GM12878 (cell line): ENCODE results near the gene PLBD1. TPM values are rescaled to one million over a fixed set of nuclear protein-coding genes. Genes with fewer than 3 reads are reported as not detected.

Experiments
- ATAC-seq: fragments of 200-7000 bp; cut with Tn5 transposase; 3 replicates; pipeline ENCODE4 v1.9.1; 2020; ENCODE audit warnings: mild to moderate bottlenecking, moderate library complexity
- BruUV-seq: library from RNA; stranded (reverse); fragments of 400-500 nt; replicated peaks from 2 replicates; lab custom pipeline; 2021; lab: Mats Ljungman, UMichigan
- CTCF ChIA-PET: fragments of 300-600 bp; sonication (Branson Sonifier 250); formaldehyde crosslinking; extraction: SDS; loops from one replicate; lab custom pipeline; 2021; ENCODE audit warnings: inconsistent platforms; lab: Yijun Ruan, JAX
- POLR2A ChIA-PET: fragments of 350-600 bp; formaldehyde crosslinking; extraction: SDS; loops from one replicate; lab custom pipeline; 2021; ENCODE audit warnings: inconsistent platforms; lab: Charles Lee
- RAD21 ChIA-PET: fragments of 300-600 bp; sonication (Branson Sonifier 250); formaldehyde crosslinking; loops from one replicate; lab custom pipeline; 2023; ENCODE audit warnings: antibody characterized with exemption; ENCODE audit not compliant: unreplicated experiment; lab: Charles Lee
- SMC1A ChIA-PET: fragments of 300-600 bp; sonication (Branson Sonifier 250); formaldehyde crosslinking; loops from one replicate; lab custom pipeline; 2023; ENCODE audit not compliant: unreplicated experiment, uncharacterized antibody; lab: Charles Lee
- DNase-seq: peaks from one replicate; pipeline ENCODE4 v3.0.0-alpha.2; 2011; ENCODE audit warnings: low read depth, low spot score
- FAIRE-seq: peaks from 3 replicates; lab custom pipeline; 2011; peaks lifted over from hg19 to GRCh38; lab: Jason Lieb, UNC
- H2AFZ ChIP-seq: 2 replicates; pipeline ENCODE4 v1.6.0; 2011; ENCODE audit warnings: low read depth, low read length, control low read depth; ENCODE audit not compliant: control insufficient read depth
- H3K27ac ChIP-seq: 2 replicates; pipeline ENCODE4 v1.5.1; 2011; ENCODE audit warnings: control low read depth; ENCODE audit not compliant: control insufficient read depth, insufficient read depth
- H3K27me3 ChIP-seq, 2 experiments: replicated peaks in 1 of 2; 2 replicates each; pipeline versions ENCODE4 v1.6.0 to v1.6.1; 2011; ENCODE audit warnings: low read length in 1 of 2; ENCODE audit not compliant: control insufficient read depth in 2 of 2, insufficient read depth in 2 of 2
- H3K36me3 ChIP-seq, 2 experiments: 2 replicates each; pipeline ENCODE4 v1.5.1; 2011; ENCODE audit warnings: low read length in 1 of 2; ENCODE audit not compliant: control insufficient read depth in 2 of 2, insufficient read depth in 2 of 2
- H3K4me1 ChIP-seq: 2 replicates; pipeline ENCODE4 v1.6.1; 2011; ENCODE audit warnings: mild to moderate bottlenecking, low read length, moderate library complexity, mixed read lengths; ENCODE audit not compliant: control insufficient read depth, insufficient read depth
- H3K4me2 ChIP-seq: 2 replicates; pipeline ENCODE4 v1.6.0; 2011; ENCODE audit warnings: control low read depth; ENCODE audit not compliant: control insufficient read depth, insufficient read depth
- H3K4me3 ChIP-seq: fragments of 200-600 bp; sonication (generic); 2 replicates; pipeline ENCODE4 v1.5.1; 2016
- H3K79me2 ChIP-seq: 2 replicates; pipeline ENCODE4 v1.6.0; 2011; ENCODE audit warnings: low read length; ENCODE audit not compliant: control insufficient read depth, insufficient read depth
- H3K9ac ChIP-seq: 2 replicates; pipeline ENCODE4 v1.8.0; 2011; ENCODE audit warnings: low read length, control low read depth, mixed read lengths; ENCODE audit not compliant: control insufficient read depth, insufficient read depth
- H3K9me3 ChIP-seq: replicated peaks from 3 replicates; pipeline ENCODE4 v1.5.1; 2011; ENCODE audit warnings: mild to moderate bottlenecking, low read length; ENCODE audit not compliant: control insufficient read depth, insufficient read depth
- H4K20me1 ChIP-seq: 2 replicates; pipeline ENCODE4 v1.6.0; 2011; ENCODE audit not compliant: control insufficient read depth, insufficient read depth
- CUX1 ChIP-seq: IDR thresholded peaks from 2 replicates; pipeline ENCODE4 v1.6.1; 2012; ENCODE audit warnings: improper control_type of control experiment, low read depth, low read length; ENCODE audit not compliant: insufficient replicate concordance
- HCFC1 ChIP-seq: fragments of 150-350 bp; IDR thresholded peaks from 2 replicates; pipeline ENCODE4 v1.6.1; 2014; ENCODE audit warnings: low read length
- IRF4 ChIP-seq: IDR thresholded peaks from 2 replicates; pipeline ENCODE4 v1.6.1; 2011; ENCODE audit warnings: low read depth, low read length
- JUNB ChIP-seq: IDR thresholded peaks from 2 replicates; pipeline ENCODE4 v1.6.1; 2016; ENCODE audit warnings: antibody characterized with exemption, mild to moderate bottlenecking
- NFIC ChIP-seq: IDR thresholded peaks from 2 replicates; pipeline ENCODE4 v1.6.1; 2012; ENCODE audit warnings: low read depth, mild to moderate bottlenecking, inconsistent platforms, low read length, moderate library complexity
- NFXL1 ChIP-seq: fragments of 450-650 bp; IDR thresholded peaks from 2 replicates; pipeline ENCODE4 v1.6.1; 2017; ENCODE audit warnings: antibody characterized with exemption, mild to moderate bottlenecking, borderline replicate concordance
- NR2C1 ChIP-seq: fragments of 450-650 bp; IDR thresholded peaks from 2 replicates; pipeline ENCODE4 v1.6.1; 2017; ENCODE audit warnings: antibody characterized with exemption, mild to moderate bottlenecking, moderate library complexity
- RCOR1 ChIP-seq: conservative IDR thresholded peaks from 2 replicates; pipeline ENCODE4 v1.6.1; 2012; ENCODE audit warnings: low read depth, low read length, improper control_type of control experiment
- SP1 ChIP-seq: IDR thresholded peaks from one replicate; pipeline ENCODE4 v1.6.1; 2011; ENCODE audit warnings: low read depth, low read length
- TCF3 ChIP-seq: IDR thresholded peaks from 2 replicates; pipeline ENCODE4 v1.6.1; 2012; ENCODE audit warnings: low read depth, mild to moderate bottlenecking, low read length, borderline replicate concordance; ENCODE audit not compliant: insufficient read depth
- WRNIP1 ChIP-seq: IDR thresholded peaks from 2 replicates; pipeline ENCODE4 v1.6.1; 2011; ENCODE audit warnings: low read depth, low read length, improper control_type of control experiment, borderline replicate concordance
- ZBTB33 ChIP-seq: fragments of 450-650 bp; IDR thresholded peaks from 2 replicates; pipeline ENCODE4 v1.6.1; 2017; ENCODE audit warnings: mild to moderate bottlenecking
- WGBS: methylation state at CpG from one replicate; pipeline ENCODE4 v1.1.6; 2016; ENCODE audit warnings: low lambda C conversion rate; ENCODE audit not compliant: insufficient replicate concordance, insufficient coverage; ENCODE audit errors: missing lambda C conversion rate; 5-methylcytosine and 5-hydroxymethylcytosine counted together
- in situ Hi-C: fragments of 300-500 bp; cut with MboI; formaldehyde crosslinking; loops from 9 replicates; pipeline ENCODE4 v1.14.3; 2018; ENCODE audit warnings: mixed read lengths
- intact Hi-C: fragments of 100-400 bp; cut with micrococcal nuclease; formaldehyde crosslinking; loops from one replicate; pipeline ENCODE4 v1.14.2; 2022; ENCODE audit not compliant: unreplicated experiment
- polyA plus RNA-seq, 11 experiments: library from polyadenylated mRNA; depleted of rRNA in 4 of 11; unstranded in 6 of 11; stranded (reverse) in 5 of 11; fragments of >200 nt; fragmentation: Nextera tagmentation in 4 of 11; fragmentation: Illumina TruSeq in 1 of 11; extraction: Ambion mirVana in 4 of 11; extraction: Trizol in 1 of 11; gene quantifications; 1 replicate in 1 of 11; 2 replicates in 10 of 11; pipeline versions ENCODE4 v1.2.1 to v1.2.3, GENCODE V29; 2011 to 2016; ENCODE audit warnings: inconsistent platforms in 2 of 11, missing spikeins in 2 of 11, low read depth in 1 of 11
- total RNA-seq, 4 experiments: library from RNA; depleted of rRNA in 3 of 4; stranded (reverse); fragments of >200 nt in 3 of 4; fragmentation: Illumina TruSeq in 1 of 4; extraction: Trizol in 1 of 4; gene quantifications; 2 replicates each; pipeline versions ENCODE4 v1.2.1 to v1.2.3, GENCODE V29; 2013 to 2021
- TF ChIP-seq, protein P1 (sequence below): IDR thresholded peaks from 2 replicates; pipeline ENCODE4 v1.6.1; 2012; ENCODE audit warnings: low read depth, low read length, improper control_type of control experiment
- TF ChIP-seq, protein P2 (sequence below): fragments of 450-650 bp; IDR thresholded peaks from 2 replicates; pipeline ENCODE4 v1.6.1; 2018; ENCODE audit warnings: borderline replicate concordance, mild to moderate bottlenecking; ENCODE audit not compliant: partially characterized antibody

Gene PLBD1
- total and polyA plus RNA-seq, 10 of the 15 experiments (the other 5 are each of a cell fraction or from before 2014, with no cell fraction given): 0.19 to 0.54 (median 0.27) TPM; not detected in 1

DNA sequence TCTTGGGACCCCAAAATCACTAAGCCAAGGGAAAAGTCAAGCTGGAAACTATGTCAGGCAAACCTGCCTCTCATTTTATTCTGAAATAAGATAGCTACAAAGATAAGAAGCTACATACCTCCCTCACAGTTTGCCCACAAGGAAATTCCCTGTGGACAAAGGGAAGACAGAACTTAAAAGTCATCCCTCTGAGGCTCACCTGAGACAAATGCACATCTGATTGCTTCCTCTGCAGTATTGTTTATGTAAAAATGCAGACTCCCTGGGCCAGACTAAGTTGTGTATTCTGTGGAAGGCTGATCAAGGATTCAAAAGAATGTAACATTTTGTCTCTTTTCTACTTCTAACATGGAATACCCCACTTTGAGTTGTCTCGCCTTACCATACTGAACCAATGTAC, 2.5 kb upstream of the PLBD1 start:
- Histone ChIP-seq H3K9ac (no peak overlapping the region), H3K79me2 (no peaks in the 10 kb centered on the region), H4K20me1 (no peaks in the 10 kb centered on the region), H3K4me1 (no peaks in the 10 kb centered on the region), H3K36me3 (no peaks in the 10 kb centered on the region), H3K27ac (no peak overlapping the region), H3K4me2 (no peak overlapping the region), H3K4me3 (no peak overlapping the region), H2AFZ (no peak overlapping the region), H3K27me3 (no peaks in the 10 kb centered on the region), H3K9me3 (no peaks in the 10 kb centered on the region; the same call in 2 of the 3 replicates)
- ChIA-PET SMC1A (interaction anchor here (0.6 to 2.2 kb wide), 7 partner anchors 8 to 385 kb away, joined by 3 to 12 read pairs (median 3); no protein-coding TSS in a partner anchor), CTCF (interaction anchor here (1.1 to 2.6 kb wide), 4 partner anchors 10 to 385 kb away, joined by 3 to 7 read pairs (median 4); no protein-coding TSS in a partner anchor), POLR2A (no interaction called here), RAD21 (no interaction called here)
- in situ Hi-C loops: no loop called here
- 27% methylated on average over 1 of the region's 1 CpG for WGBS
- ATAC-seq: no peak
- no TSS peak for BruUV-seq
- FAIRE-seq: no peak
- intact Hi-C loops: loop anchor here (5.0 kb wide), 2 partner anchors 92 to 147 kb away; no protein-coding TSS in a partner anchor
- DNase-seq: no peak
- no peak for TF ChIP-seq RCOR1
- no peak for TF ChIP-seq HCFC1
- no peak for TF ChIP-seq NR2C1
- no peak for TF ChIP-seq NFIC
- TF ChIP-seq SP1: no peak
- no peak for TF ChIP-seq WRNIP1
- TF ChIP-seq ZBTB33: no peak
- no peak for TF ChIP-seq IRF4
- TF ChIP-seq, protein P1, sequence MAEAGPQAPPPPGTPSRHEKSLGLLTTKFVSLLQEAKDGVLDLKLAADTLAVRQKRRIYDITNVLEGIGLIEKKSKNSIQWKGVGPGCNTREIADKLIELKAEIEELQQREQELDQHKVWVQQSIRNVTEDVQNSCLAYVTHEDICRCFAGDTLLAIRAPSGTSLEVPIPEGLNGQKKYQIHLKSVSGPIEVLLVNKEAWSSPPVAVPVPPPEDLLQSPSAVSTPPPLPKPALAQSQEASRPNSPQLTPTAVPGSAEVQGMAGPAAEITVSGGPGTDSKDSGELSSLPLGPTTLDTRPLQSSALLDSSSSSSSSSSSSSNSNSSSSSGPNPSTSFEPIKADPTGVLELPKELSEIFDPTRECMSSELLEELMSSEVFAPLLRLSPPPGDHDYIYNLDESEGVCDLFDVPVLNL: no peak
- TF ChIP-seq NFXL1: no peak
- TF ChIP-seq CUX1: no peak
- no peak for TF ChIP-seq TCF3
- TF ChIP-seq JUNB: no peak
- TF ChIP-seq, protein P2, sequence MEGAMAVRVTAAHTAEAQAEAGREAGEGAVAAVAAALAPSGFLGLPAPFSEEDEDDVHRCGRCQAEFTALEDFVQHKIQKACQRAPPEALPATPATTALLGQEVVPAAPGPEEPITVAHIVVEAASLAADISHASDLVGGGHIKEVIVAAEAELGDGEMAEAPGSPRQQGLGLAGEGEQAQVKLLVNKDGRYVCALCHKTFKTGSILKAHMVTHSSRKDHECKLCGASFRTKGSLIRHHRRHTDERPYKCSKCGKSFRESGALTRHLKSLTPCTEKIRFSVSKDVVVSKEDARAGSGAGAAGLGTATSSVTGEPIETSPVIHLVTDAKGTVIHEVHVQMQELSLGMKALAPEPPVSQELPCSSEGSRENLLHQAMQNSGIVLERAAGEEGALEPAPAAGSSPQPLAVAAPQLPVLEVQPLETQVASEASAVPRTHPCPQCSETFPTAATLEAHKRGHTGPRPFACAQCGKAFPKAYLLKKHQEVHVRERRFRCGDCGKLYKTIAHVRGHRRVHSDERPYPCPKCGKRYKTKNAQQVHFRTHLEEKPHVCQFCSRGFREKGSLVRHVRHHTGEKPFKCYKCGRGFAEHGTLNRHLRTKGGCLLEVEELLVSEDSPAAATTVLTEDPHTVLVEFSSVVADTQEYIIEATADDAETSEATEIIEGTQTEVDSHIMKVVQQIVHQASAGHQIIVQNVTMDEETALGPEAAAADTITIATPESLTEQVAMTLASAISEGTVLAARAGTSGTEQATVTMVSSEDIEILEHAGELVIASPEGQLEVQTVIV: no peak
